ENCODE data around the gene CSRP2. TPM values are rescaled to one million over a fixed set of nuclear protein-coding genes. Genes with fewer than 3 reads are reported as not detected.

Gene CSRP2
- total RNA-seq, 1 experiment from 2014 or later = 157 TPM

GRCh38 chr12:76888775-76889174 is 10.0 kb upstream of the CSRP2 start:
- no peak for TF ChIP-seq HMGA2 (CRISPR knock-in tag; IDR thresholded peaks at IDR 0.05)
- no peak for TF ChIP-seq USF2 (CRISPR knock-in tag; IDR thresholded peaks at IDR 0.05)
- no peak for TF ChIP-seq ELF4 (CRISPR knock-in tag; IDR thresholded peaks at IDR 0.05; ENCODE audit: low read depth)
- no peak for TF ChIP-seq NFATC4 (CRISPR knock-in tag; IDR thresholded peaks at IDR 0.05)
- no peak for TF ChIP-seq IRF1 (CRISPR knock-in tag; IDR thresholded peaks at IDR 0.05)
- no peak for TF ChIP-seq JAZF1 (CRISPR knock-in tag; IDR thresholded peaks at IDR 0.05)
- no peak for TF ChIP-seq USF1 (CRISPR knock-in tag; IDR thresholded peaks at IDR 0.05)
- TF ChIP-seq IRF2 (CRISPR knock-in tag; IDR thresholded peaks at IDR 0.05; ENCODE audit: borderline replicate concordance, low read depth) = no peak
- no peak for TF ChIP-seq ZNF317 (CRISPR knock-in tag; IDR thresholded peaks at IDR 0.05; ENCODE audit: borderline replicate concordance, low read depth)
- TF ChIP-seq JUN (CRISPR knock-in tag; IDR thresholded peaks at IDR 0.05) = no peak
- no peak for TF ChIP-seq ERG (CRISPR knock-in tag; IDR thresholded peaks at IDR 0.05)
- no peak for TF ChIP-seq MLX (CRISPR knock-in tag; IDR thresholded peaks at IDR 0.05)
- no peak for TF ChIP-seq NFE2L1 (CRISPR knock-in tag; IDR thresholded peaks at IDR 0.05)
- TF ChIP-seq PRDM15 (CRISPR knock-in tag; IDR thresholded peaks at IDR 0.05) = no peak
- peak; percentile 74 for ATAC-seq
- Mint-ChIP-seq H3K36me3 (peaks cover 5% of the 10 kb centered on the region), H3K27ac (no peak overlapping the region), H3K9me3 (peaks cover 7% of the 10 kb centered on the region; the same call in 1 of the 2 replicates), H3K27me3 (ENCODE audit: low read depth) (no peaks in the 10 kb centered on the region), H3K4me3 (no peak overlapping the region), H3K4me1 (peaks cover 21% of the 10 kb centered on the region)
- ChIA-PET POLR2A (interaction anchor here (1.1 kb wide), 1 partner anchor 10 kb away, joined by 4 read pairs; the partner anchor contains the start of gene CSRP2), CTCF (interaction anchor here (1.1 kb wide), 1 partner anchor 8 kb away, joined by 3 read pairs; no protein-coding TSS in a partner anchor)
- no peak for DNase-seq (ENCODE audit: low spot score)

- Mint-ChIP-seq H3K27ac (no peak overlapping the region), H3K27me3 (ENCODE audit: low read depth) (no peaks in the 10 kb centered on the region), H3K4me1 (peaks cover 15% of the 10 kb centered on the region), H3K36me3 (no peaks in the 10 kb centered on the region), H3K9me3 (no peaks in the 10 kb centered on the region), H3K4me3 (no peak overlapping the region)
- CTCF ChIA-PET = interaction anchor here (2.8 kb wide), 1 partner anchor 127 kb away, joined by 15 read pairs; no protein-coding TSS in a partner anchor
- no peak for DNase-seq (ENCODE audit: low spot score)
- no peak for ATAC-seq
- no peak for TF ChIP-seq TCF7 (CRISPR knock-in tag; IDR thresholded peaks at IDR 0.05; ENCODE audit: low read depth)
- no peak for TF ChIP-seq MAX (CRISPR knock-in tag; IDR thresholded peaks at IDR 0.05)
- TF ChIP-seq AR (CRISPR knock-in tag; IDR thresholded peaks at IDR 0.05) = no peak
- no peak for TF ChIP-seq OVOL2 (CRISPR knock-in tag; IDR thresholded peaks at IDR 0.05; ENCODE audit: borderline replicate concordance)
- no peak for TF ChIP-seq NFYB (CRISPR knock-in tag; conservative IDR thresholded peaks at IDR 0.05; ENCODE audit: low read depth)
- POLR2A ChIA-PET = no interaction called here
Measured at GRCh38 chr12:76883811-76884210, 5.0 kb upstream of the CSRP2 start.

Data from WTC11 (cell line).